ENCODE measurements around the gene NAXD. TPM values are rescaled to one million over a fixed set of nuclear protein-coding genes. Genes with fewer than 3 reads are reported as not detected.
"Not testable (repeated sequence)": the region's sequence is repeated elsewhere in the genome, so short reads cannot be mapped to it uniquely, and the experiment has no call there.

Gene NAXD
- total RNA-seq, 2 donors from 2014 or later = 16.8 to 17.4 TPM

DNA sequence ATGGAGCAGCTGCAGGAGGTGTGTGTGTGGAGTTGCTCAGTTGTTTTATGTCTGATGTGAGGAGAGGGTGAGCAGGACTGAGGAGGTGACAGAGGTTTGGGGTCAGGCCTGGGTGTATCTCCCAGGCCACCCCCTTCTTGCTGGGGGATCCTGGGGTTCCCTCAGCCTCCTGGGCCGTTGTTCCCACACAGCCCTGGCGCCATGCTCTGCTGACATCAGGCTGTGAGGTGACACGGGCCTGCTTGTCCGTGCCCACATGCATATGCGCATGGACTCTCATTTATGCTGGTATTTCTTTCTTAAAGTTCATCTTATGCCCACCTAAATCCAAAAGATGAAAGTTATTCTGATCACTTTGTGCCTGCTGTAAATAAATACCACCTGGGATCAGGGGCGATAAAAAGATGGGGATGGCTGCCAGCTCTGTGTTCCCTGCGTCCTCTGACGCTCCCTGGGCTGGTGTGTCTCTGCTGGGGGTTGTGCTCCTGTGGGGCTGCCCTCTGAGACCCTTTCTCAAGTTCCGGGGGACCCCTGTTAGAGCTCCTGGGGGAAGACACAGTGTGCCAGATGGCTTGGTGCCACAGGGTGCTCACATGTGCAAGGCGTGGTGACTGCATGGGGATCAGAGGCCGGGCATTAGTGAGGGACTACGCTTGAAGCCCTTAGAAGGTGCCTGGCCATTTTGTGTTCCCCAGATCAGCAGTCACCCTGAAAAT lies 12.6 kb downstream of the NAXD start:
- H3K27me3 ChIP-seq = no peaks in the 10 kb centered on the region
- H3K27ac ChIP-seq = peak overlapping the region in 1 of 2 donors; percentile 36
- no peaks in the 10 kb centered on the region for H3K9me3 ChIP-seq
- H3K4me1 ChIP-seq = peaks cover 0 to 18% of the 10 kb centered on the region in 2 donors
- no peak overlapping the region for H3K4me3 ChIP-seq
- no peak for DNase-seq (ENCODE audit: low spot score)
- peaks cover 29% of the 10 kb centered on the region for H3K36me3 ChIP-seq
- TF ChIP-seq, protein P1, sequence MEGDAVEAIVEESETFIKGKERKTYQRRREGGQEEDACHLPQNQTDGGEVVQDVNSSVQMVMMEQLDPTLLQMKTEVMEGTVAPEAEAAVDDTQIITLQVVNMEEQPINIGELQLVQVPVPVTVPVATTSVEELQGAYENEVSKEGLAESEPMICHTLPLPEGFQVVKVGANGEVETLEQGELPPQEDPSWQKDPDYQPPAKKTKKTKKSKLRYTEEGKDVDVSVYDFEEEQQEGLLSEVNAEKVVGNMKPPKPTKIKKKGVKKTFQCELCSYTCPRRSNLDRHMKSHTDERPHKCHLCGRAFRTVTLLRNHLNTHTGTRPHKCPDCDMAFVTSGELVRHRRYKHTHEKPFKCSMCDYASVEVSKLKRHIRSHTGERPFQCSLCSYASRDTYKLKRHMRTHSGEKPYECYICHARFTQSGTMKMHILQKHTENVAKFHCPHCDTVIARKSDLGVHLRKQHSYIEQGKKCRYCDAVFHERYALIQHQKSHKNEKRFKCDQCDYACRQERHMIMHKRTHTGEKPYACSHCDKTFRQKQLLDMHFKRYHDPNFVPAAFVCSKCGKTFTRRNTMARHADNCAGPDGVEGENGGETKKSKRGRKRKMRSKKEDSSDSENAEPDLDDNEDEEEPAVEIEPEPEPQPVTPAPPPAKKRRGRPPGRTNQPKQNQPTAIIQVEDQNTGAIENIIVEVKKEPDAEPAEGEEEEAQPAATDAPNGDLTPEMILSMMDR (IDR thresholded peaks at IDR 0.05) = no peak

DNA sequence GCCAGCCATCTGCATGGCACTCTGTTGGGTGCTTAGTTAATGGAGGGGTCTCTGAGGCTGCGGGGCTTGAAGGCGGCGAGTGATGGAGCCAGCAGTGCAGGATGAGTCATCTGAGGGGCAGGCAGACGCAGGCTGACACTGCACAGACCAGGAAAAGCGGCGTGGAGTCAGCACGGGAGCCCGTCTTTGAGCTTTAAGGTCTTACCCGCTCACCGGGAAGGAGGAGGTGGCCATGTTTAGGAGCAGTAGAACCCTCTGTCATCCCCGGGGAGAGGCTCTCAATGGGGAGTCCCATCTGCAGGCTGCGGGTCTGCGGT lies 13.1 kb downstream of the NAXD start:
- TF ChIP-seq, protein P1 (IDR thresholded peaks at IDR 0.05) = no peak
- Histone ChIP-seq H3K27me3 (no peaks in the 10 kb centered on the region), H3K9me3 (no peaks in the 10 kb centered on the region), H3K4me1 (peaks cover 0 to 18% of the 10 kb centered on the region in 2 donors), H3K36me3 (peaks cover 24% of the 10 kb centered on the region), H3K4me3 (no peak overlapping the region), H3K27ac (peak overlapping the region in 1 of 2 donors; percentile 36)
- no peak for DNase-seq (ENCODE audit: low spot score)

DNA sequence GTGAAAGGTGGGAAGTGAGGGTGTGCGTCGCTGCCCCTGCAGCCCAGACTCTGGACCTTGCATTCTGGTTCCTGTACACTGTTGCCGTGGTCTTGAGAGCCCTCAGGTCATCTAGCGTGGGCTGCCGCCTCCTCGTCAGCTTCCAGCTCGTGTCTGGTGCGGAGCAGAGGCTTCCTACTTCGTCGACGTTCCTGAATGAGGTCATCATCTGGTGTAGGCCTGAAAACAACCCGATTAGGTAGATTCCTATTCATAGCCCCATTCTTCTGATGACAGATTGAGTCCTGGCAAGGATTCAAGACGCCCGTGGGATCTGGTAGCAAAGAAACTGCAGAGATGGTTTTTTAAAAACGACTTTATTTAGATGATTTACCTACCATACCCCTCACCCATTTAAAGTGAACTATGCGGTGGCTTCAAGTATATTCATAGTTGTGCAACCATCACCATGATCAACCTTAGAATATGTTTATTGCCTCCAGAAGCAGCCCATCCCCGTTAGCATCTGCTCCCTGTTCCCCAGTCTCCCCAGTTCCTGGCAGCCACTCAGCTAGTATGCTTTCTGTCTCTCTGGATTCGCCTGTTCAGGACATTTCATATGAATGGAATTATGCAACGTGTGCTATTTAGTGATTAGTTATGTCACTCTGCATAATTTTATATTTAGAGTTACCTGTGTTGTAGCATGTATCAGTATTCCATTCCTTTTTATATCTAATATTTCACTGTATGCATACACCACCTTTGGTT lies 13.8 kb downstream of the NAXD start:
- H3K27me3 ChIP-seq = no peaks in the 10 kb centered on the region
- peaks cover 0 to 18% of the 10 kb centered on the region in 2 donors for H3K4me1 ChIP-seq
- peak overlapping the region in 1 of 2 donors; percentile 36 for H3K27ac ChIP-seq
- TF ChIP-seq, protein P1 (IDR thresholded peaks at IDR 0.05) = no peak
- H3K36me3 ChIP-seq = peaks cover 23% of the 10 kb centered on the region
- no peak for DNase-seq (ENCODE audit: low spot score)
- H3K9me3 ChIP-seq = no peaks in the 10 kb centered on the region
- no peak overlapping the region for H3K4me3 ChIP-seq

DNA sequence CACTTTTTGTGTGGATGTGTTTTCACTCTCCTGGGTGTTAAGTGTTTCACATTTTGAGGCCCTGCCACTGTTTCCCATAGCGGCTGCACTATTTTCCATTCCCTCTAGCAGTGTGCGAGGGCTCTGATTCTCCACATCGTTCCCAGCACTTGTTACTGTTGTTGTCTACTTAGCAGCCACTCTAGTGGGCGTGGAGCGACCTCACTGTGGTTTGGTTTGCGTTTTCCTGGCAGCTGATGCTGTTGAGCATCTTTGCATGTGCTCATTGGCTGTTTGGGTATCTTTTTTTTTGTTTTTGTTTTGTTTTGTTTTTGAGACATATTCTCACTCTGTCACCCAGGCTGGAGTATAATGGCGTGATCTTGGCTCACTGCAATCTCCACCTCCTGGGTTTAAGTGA lies 14.4 kb downstream of the NAXD start:
- Histone ChIP-seq H3K36me3 (peaks cover 25% of the 10 kb centered on the region), H3K4me3 (no peak overlapping the region), H3K4me1 (peaks cover 0 to 18% of the 10 kb centered on the region in 2 donors), H3K27me3 (no peaks in the 10 kb centered on the region), H3K9me3 (no peaks in the 10 kb centered on the region), H3K27ac (no peak overlapping the region)
- DNase-seq (ENCODE audit: low spot score) = no peak
- TF ChIP-seq, protein P1 (IDR thresholded peaks at IDR 0.05) = no peak

DNA sequence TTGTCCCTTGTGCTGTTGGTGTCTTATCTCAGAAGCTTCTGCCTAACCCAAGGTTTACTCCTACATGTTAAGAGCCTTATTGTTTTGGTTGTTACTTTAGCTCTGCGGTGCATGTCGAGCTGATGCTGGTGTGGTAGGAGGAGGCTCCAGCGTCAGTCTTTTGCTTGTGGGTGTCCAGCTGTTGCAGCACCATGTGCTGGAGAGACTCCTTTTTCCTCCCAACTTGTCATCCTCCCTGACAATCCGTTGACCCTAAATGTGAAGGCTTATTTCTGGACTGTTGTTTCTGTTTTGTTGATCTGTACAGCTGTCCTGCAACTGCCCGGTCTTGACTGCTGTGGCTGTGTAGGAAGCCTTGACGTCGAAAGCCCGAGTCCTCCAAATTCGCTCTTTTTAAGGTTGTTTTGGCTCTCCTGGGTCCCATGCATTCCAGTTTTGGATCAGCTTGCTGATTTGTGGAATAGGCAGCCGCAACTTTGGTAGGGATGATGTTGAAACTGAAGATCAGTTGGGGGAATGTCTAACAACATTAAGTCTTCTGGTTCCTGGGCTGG lies 15.3 kb downstream of the NAXD start:
- no peak for DNase-seq (ENCODE audit: low spot score)
- Histone ChIP-seq H3K4me3 (no peak overlapping the region), H3K27ac (no peak overlapping the region), H3K36me3 (peaks cover 25% of the 10 kb centered on the region), H3K9me3 (no peaks in the 10 kb centered on the region), H3K27me3 (no peaks in the 10 kb centered on the region), H3K4me1 (peaks cover 0 to 18% of the 10 kb centered on the region in 2 donors)
- TF ChIP-seq, protein P1 (IDR thresholded peaks at IDR 0.05) = no peak

DNA sequence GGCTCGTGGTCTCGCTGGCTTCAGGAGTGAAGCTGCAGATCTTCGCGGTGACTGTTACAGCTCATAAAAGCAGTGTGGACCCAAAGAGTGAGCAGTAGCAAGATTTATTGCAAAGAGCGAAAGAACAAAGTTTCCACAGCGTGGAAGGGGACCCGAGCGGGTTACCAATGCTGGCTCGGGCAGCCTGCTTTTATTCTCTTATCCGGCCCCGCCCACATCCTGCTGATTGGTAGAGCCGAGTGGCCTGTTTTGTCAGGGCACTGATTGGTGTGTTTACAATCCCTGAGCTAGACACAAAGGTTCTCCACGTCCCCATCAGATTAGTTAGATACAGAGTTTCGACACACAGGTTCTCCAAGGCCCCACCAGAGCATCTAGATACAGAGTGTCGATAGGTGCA lies 16.9 kb downstream of the NAXD start:
- not testable (repeated sequence) for DNase-seq (ENCODE audit: low spot score); H3K27ac ChIP-seq; H3K9me3 ChIP-seq; H3K27me3 ChIP-seq; H3K4me3 ChIP-seq
- Histone ChIP-seq H3K4me1 (peaks cover 0 to 18% of the 10 kb centered on the region in 2 donors), H3K36me3 (peaks cover 40% of the 10 kb centered on the region)

All from right atrium auricular region (tissue), 2 donors.